Activated T-helper 1 cell treated with anti-CD3 and anti-CD28 coated beads, Interleukin-2, amount 50 U/mL, for 16 hours (primary cell): ENCODE measurements around the gene PERCC1.
A peak's percentile ranks its signal among the peaks of the same experiment; 100 is the strongest.
"Not testable (repeated sequence)": the region's sequence is repeated elsewhere in the genome, so short reads cannot be mapped to it uniquely, and the experiment has no call there.

Source experiments
- DNase-seq, 2 donors: peaks; one replicate each; pipeline ENCODE4 v3.0.0-alpha.2; 2020; ENCODE audit warnings: low read depth in 1 of 2, low spot score in 1 of 2

Gene PERCC1

DNA sequence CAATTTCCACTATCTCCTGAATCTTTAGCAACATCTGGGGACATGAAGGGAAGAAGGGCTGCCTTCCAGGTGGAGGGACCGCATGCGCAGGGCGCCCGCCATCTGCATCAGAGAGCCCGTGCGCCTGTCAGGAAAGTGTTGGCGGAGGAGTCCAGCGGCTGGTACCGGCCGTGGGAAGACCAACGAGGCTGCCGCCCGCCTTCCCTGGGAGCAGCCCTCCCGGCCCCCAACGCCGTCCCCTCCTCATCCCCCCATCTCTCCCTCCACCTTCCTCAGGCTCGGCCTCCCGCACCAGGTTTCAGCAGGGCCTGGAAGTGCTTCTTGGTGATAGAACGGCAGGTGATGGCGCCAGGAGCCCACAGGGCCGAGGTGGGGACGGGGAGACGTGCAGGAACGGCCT, 35.2 kb downstream of the PERCC1 start:
- DNase-seq, result no peak

DNA sequence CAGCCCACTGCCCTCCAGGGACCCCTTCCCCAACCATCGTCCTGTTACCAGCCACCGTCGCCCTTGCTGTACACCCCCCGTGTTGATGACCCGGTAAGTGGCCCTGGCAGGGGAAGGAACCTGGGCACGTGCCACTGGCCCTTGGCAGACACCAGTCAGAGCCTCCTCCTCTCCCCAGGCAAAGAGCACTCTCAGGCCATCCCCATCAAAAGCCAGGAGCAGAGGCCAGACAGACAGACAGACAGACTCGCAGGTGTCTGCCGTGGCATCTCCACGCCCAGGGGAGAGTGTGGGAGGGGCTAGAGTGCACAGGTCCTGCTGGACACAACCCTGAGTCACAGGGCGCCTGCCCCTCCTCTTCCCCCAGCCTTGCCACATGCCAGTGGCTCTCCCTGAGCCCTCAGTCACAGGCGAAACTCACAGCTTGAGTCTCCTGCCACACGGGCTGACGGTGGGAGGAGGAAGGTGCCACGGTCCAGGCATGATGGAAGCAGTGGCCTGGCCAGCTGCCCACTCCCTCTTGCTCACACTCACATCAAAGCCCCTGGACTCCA, 36.2 kb downstream of the PERCC1 start:
- DNase-seq, result no peak

DNA sequence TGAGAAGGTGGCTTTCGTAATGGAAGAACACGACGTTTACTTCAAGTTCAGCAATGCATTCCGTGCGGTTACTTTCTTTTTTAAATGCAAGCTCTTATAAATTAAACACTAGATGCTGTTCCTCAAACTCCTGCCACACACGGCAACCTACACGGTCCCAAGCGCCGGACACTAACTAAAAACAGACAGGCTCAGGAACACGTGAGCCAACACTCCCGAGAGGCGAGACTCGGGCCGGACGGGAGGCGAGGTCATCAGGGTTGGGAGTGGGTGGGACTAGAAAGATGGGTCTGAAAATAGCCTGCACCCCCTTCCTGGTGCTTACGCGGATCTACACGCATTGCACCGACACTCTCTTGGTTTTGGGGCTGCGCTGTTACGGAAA, 37.5 kb downstream of the PERCC1 start:
- no peak for DNase-seq

DNA sequence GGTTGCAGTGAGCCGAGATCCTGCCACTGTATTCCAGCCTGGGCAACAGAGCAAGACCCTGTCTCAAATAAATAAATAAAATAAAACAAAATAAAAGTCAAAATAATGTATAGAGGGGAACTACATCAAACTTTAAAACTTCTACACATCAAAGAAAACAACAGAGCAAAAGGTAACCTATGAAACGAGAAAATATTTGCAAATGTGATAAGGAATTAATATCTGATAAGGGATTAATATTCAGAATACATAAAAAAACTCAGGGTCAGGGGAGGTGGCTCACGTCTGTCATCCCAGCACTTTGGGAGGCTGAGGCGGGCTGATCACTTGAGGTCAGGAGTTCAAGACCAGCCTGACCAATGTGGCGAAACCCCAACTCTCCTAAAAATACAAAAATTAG, 38.3 kb downstream of the PERCC1 start:
- DNase-seq, result not testable (repeated sequence)

DNA sequence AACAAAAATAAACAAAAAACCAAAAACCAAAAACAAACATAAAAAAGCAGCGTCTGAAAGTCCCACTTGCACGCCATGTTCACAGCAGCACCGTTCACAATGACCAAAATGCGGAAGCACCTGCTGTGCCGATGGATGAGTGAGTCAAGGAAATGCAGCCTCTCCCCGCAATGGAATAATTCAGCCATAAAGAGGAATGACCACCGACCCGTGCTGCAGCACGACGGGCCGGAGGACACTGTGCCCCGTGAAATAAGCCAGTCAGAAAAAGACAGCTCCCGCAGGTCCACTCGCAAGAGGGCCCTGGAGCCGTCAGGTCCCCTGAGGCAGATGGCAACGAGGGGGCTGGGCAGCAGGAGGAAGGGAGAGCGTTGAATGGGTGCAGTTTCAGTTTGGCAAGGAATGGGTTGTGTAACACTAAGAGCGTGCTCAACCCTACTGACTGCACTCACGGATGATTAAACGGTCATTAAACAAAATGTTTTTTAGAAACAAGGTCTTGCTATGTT, 38.9 kb downstream of the PERCC1 start:
- no peak for DNase-seq

DNA sequence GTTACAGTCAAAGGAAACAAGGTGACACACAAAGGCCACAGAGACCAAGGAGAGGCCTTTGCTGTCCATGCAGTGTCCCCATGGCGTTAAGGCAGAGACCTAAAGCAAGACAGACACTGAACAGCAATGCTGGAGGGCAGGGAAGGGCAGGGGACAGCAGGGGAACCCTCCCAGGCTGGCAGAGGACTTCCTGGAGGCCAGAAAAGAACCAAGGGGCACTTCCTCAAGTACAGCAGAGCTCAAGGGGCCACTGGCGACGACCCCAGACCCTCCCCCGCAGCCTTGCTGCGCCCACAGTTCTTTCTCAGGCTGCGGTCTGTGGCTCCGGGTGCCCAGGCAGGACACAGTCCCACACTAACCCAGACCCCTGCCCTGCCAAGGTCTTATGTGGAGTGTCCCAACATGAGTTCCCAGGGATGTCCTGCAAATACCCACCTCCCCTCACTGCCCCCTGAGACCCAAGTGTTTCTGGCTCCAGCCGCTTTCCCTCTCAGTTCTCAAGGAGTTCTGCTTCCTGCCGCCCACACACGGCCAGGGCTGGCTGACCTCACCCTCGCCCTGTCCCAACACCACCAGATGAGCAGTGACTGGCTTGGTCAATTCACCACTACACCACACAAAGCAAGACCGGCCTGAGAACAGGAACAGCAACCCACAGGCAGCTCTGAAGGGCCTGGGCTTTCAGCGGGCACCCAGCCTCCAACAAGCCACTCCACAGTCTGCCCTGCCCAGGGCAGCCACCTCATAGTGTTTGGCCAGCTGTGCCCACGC, 39.8 kb downstream of the PERCC1 start:
- DNase-seq, result no peak

DNA sequence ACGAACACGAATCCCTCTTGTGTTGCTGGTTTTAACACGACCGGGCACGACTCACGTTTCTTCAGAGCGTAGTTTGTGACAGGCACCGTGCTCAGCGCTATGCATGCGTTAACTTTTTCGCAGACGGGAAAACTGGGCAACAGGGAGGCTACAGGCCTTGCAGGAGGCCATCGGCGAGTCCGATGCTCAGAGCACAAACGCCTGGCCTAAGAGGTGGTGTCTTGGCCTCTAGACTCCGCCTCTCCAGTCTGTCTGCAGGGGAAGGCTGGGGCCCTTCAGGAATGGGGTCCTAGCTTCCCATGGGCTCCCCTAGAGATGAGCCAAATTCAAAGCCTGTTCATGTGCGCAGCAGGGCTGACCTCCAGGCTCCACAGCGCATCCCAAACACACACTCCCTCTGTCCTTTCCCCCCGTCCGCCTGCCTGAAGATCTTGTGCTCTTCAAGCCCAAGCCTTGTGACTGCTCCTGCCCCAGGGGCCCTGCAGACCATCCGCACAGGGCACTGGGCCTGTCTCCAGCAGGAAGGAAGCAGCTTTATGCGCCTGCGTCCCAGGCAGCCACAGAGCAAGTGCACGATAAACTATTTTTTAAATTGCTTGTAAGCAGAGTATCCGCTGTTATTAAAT, 40.8 kb downstream of the PERCC1 start:
- DNase-seq, result no peak

DNA sequence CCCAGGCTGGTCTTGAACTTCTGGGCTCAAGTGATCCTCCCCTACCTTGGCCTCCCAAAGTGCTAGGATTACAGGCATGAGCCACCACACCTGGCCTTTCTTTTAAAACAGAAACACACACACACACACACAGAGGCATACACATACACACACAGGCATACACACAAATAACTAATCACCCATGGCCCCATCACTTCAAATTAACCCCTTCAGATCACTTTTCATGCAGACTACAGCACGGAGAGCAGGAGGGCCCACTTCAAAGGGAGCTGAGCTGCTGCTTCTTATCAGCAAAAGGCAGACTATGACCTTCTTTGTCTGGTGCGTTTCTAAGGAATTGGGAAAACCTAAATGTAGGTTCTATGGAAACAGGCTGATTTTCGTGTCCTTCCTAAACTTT, 42.1 kb downstream of the PERCC1 start:
- DNase-seq, result no peak

DNA sequence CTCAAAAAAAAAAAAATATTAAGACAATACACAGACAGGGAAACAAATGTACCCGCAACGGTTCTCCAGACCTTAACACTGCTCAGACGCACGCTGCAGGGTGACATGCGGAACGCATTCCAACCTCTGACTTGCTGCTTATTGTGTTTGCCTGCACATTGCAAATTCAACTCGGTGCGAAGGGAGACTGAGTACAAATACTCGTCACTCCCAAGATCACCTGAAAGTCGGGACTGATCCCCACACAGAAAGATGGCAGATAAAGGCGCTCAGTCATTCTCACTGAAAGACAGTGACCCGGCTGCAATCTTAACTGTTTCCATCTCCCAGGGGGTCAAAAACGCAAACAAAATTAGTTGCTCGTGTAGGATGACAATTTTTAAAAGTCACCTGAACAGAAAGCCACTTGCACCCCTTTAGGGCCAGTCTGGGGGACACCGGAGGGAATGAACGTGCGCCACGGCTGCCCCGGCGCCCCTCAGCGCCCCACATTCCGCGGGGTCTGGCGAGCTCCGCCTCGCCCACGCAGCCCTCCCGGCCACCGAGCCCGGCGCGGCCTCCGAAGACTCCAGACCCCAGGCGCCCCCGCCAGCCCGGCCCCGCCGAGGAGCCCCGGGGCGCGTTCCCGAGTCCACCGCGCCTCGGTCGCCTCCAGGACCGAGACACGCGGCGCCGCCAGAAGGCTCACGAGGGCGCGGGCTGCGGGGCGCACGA, 43.4 kb downstream of the PERCC1 start:
- DNase-seq, result no peak

DNA sequence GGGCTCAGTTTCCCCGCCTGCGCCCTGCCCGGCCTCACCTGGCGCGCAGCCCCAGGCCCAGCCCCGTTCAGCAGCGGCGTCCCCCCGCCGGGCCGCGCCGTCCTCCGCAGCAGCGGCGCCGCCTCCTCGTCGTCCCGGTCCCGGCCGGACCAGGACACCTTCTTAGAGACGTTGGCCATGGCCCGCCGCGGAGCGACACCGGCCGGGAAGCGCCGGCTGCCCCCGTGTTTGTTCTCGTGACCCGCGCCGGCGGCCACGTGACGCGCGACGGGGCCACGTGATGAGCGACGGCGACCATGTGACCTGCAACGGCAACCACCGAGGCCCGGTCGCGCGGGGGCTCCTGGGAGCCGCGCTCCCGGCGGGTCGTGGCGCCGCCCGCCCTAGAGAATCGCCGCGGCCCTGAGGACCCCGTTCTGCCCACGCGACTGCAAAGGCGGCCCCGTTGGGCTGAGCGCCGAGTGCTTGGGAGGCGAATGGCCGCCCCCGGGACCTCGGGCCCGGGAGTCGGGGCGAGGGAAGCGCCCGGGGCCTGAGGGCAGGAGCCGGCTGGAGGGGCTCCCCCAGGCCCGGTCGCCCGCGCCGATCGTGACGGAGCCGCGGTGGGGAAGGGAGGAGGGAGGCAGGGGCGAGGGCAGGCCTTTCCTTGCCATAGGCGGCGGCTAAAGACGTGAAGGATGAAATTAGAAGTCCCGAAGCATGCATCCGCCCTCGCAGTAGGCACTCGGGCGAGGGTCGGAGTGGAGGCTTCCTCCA, 44.1 kb downstream of the PERCC1 start, which contains the start of gene CLCN7:
Gene CLCN7 (minus strand): TSS at position 233 of the 756 bp plus-strand sequence. CDS start 54 bp downstream, at position 179.
- peak; percentile 72 to 79 for DNase-seq

DNA sequence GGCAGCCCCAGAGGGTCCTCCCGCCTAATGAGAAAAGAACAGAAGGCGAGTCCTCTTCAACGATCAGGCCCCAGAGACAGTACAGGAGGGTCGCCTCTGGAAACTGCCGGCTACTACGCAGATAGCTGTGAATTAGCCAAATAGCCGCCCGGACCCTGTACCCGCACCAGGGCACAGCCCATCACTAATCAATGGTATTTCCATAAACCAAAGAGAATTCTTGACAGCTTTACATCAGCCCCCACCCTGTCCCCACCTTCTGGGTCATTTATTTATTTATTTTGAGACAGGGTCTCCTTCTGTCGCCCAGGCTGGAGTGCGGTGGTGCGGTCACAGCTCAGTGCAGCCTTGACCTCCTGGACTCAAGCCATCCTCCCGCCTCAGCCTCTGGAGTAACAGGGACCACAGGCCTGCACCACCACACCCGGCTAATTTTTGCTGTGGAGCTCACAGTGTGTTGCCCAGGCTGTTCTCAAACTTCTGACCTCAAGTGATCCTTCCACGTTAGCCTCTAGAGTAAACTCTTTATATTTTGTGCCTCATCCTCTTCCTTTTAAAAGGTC, 44.8 kb downstream of the PERCC1 start:
- DNase-seq, result no peak

DNA sequence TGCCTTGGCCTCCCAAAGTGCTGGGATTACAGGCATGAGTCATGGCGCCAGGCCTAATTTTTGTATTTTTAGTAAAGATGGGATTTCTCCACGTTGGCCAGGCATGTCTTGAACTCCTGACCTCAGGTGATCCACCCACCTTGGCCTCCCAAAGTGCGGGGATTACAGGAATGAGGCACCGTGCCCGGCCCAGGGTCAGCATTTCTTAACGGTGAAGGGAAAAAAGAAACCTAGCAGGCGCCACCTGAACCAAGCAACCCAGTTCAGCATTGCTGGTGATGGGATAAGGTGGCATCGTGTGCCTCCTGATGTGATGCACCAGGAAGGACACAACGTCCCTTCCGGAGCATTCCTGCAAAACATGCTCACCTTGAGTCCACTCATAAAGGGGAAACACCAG, 46.2 kb downstream of the PERCC1 start:
- no peak for DNase-seq

DNA sequence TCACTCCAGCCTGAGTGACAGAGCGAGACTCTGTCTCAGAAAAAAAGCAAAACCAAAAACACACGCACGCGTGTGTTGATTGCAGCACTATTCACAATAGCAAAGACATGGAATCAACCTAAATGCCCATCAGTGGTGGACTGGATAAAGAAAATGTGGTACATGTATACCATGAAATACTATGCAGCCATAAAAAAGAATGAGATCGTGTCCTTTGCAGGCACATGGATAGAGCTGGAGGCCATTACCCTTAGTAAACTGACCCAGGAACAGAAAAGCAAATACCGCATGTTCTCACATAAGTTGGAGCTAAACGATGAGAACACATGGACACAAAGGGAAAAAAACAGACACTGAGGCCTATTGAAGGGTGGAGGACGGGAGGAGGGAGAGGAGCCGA, 48.1 kb downstream of the PERCC1 start:
- not testable (repeated sequence) for DNase-seq

DNA sequence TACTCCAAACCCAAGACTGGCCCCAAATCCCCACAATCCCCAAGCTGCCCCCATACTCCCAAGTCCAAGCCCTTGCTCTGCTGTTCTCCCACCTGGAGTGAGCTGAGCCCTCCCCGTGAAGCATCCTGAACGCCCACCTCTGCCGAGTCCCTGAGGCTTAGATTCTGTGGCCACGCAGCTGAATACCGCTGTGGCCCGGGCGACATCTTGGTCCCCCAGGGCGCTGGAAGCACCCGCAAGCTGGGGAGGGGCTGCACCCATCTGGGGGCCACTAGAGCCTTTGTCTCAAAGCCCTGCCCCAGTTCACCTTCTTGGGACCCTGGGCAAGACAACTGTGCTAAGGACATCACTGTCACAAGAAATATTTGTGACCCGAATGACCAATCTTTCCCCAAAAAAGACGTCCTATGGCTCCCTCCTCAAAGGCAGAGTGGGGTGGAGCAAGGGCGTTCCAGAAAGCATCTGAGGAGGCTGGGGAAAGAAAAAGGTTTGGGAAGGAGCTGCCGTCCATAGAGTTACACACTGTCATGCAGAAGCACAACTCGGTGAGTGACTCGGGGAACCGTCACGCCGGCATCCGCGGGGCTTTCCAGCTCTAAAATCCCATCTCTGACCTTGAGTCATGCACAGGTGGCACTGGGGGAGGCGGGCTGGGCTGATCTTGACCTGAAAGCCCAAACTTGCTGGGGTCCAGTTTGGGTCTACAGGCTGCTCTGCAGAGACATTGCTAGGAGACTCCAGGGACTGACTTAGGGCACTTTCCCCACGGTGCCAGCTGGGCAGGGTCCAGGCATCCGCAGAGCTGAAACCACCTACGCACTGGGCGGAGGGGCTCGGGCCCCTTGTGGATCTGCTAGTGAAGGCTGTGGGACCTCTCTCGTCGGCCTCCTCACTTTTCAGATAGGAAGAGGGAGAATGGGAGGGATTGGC, 51.3 kb downstream of the PERCC1 start:
- no peak for DNase-seq
